NT2/D1 (cell line): ENCODE measurements around the gene CASK.

Experiments used
- SUZ12 ChIP-seq: IDR thresholded peaks from 2 replicates; pipeline ENCODE4 v1.6.1; 2011; ENCODE audit not compliant: insufficient read length, insufficient read depth; ENCODE audit errors: extremely low read depth
- YY1 ChIP-seq: IDR thresholded peaks from 2 replicates; pipeline ENCODE4 v1.6.1; 2011; ENCODE audit not compliant: insufficient read length, insufficient read depth
- ZNF274 ChIP-seq: IDR thresholded peaks from 2 replicates; pipeline ENCODE4 v1.6.1; 2011; ENCODE audit warnings: mild to moderate bottlenecking, low read depth, low read length

GRCh38 chrX:41616255-41616654 is 307.1 kb downstream of the CASK start:
- no peak for TF ChIP-seq ZNF274
- no peak for TF ChIP-seq SUZ12
- no peak for TF ChIP-seq YY1
